Mesenchymal stem cell (in vitro differentiated cells and primary cell): ENCODE data around the gene IGSF8.

ENCODE experiments used
- DNase-seq: peaks from one replicate; pipeline ENCODE4 v3.0.0-alpha.2; 2013
- H2AFZ ChIP-seq: one replicate; pipeline ENCODE4 v1.6.1; 2013; ENCODE audit warnings: low read depth, mild to moderate bottlenecking, control low read depth, inconsistent platforms, low read length, moderate library complexity
- H2AK5ac ChIP-seq: 2 replicates; pipeline ENCODE4 v1.6.1; 2013; ENCODE audit warnings: low read length, moderate library complexity, mild to moderate bottlenecking, inconsistent platforms; ENCODE audit not compliant: severe bottlenecking
- H2BK120ac ChIP-seq: one replicate; pipeline ENCODE4 v1.6.1; 2013; ENCODE audit warnings: low read depth, mild to moderate bottlenecking, inconsistent platforms, low read length, moderate library complexity
- H2BK12ac ChIP-seq, 2 experiments: one replicate each; pipeline ENCODE4 v1.6.1; 2013; ENCODE audit warnings: inconsistent platforms in 2 of 2, low read length in 2 of 2, mild to moderate bottlenecking in 2 of 2, moderate library complexity in 2 of 2, control low read depth in 1 of 2
- H2BK15ac ChIP-seq: one replicate; pipeline ENCODE4 v1.6.1; 2013; ENCODE audit warnings: mild to moderate bottlenecking, low read depth, inconsistent platforms; ENCODE audit not compliant: poor library complexity, severe bottlenecking
- H2BK5ac ChIP-seq: 2 replicates; pipeline ENCODE4 v1.6.1; 2013; ENCODE audit warnings: low read depth, mild to moderate bottlenecking, low read length, control low read depth, inconsistent platforms; ENCODE audit not compliant: poor library complexity, severe bottlenecking
- H3K14ac ChIP-seq, 2 experiments: one replicate each; pipeline ENCODE4 v1.6.1; 2013; ENCODE audit warnings: inconsistent platforms in 2 of 2, low read length in 2 of 2, control low read depth in 1 of 2, mild to moderate bottlenecking in 1 of 2, moderate library complexity in 1 of 2
- H3K18ac ChIP-seq, 2 experiments: one replicate each; pipeline ENCODE4 v1.6.1; 2013; ENCODE audit warnings: inconsistent platforms in 2 of 2, low read length in 2 of 2, control low read depth in 1 of 2, low read depth in 1 of 2, mild to moderate bottlenecking in 1 of 2
- H3K23ac ChIP-seq, 2 experiments: one replicate each; pipeline ENCODE4 v1.6.1; 2013; ENCODE audit warnings: inconsistent platforms in 2 of 2, low read length in 2 of 2, mild to moderate bottlenecking in 2 of 2, moderate library complexity in 2 of 2, control low read depth in 1 of 2
- H3K27ac ChIP-seq: 2 replicates; pipeline ENCODE4 v1.5.1; 2013; ENCODE audit warnings: mild to moderate bottlenecking, moderate library complexity, low read length, control low read depth, inconsistent platforms; ENCODE audit not compliant: poor library complexity, severe bottlenecking
- H3K27me3 ChIP-seq, 2 experiments: 2 replicates each; pipeline versions ENCODE4 v1.6.1 to v1.7.0; 2013; ENCODE audit warnings: low read length in 2 of 2, mild to moderate bottlenecking in 2 of 2, moderate library complexity in 2 of 2, control low read depth in 1 of 2, inconsistent platforms in 1 of 2; ENCODE audit not compliant: control insufficient read depth in 1 of 2, insufficient read depth in 1 of 2
- H3K36me3 ChIP-seq, 2 experiments: 2 replicates each; pipeline versions ENCODE4 v1.6.1 to v1.7.0; 2013; ENCODE audit warnings: low read length in 2 of 2, control low read depth in 1 of 2, inconsistent platforms in 1 of 2, low read depth in 1 of 2, mild to moderate bottlenecking in 1 of 2; ENCODE audit not compliant: insufficient read depth in 2 of 2, control insufficient read depth in 1 of 2
- H3K4ac ChIP-seq, 2 experiments: one replicate each; pipeline ENCODE4 v1.6.1; 2013; ENCODE audit warnings: inconsistent platforms in 2 of 2, low read length in 2 of 2, mild to moderate bottlenecking in 2 of 2, moderate library complexity in 2 of 2, control low read depth in 1 of 2, low read depth in 1 of 2
- H3K4me1 ChIP-seq: 2 replicates; pipeline ENCODE4 v1.6.1; 2013; ENCODE audit warnings: low read depth, low read length, control low read depth; ENCODE audit not compliant: control insufficient read depth, insufficient read depth
- H3K4me2 ChIP-seq: 2 replicates; pipeline ENCODE4 v1.6.1; 2013; ENCODE audit warnings: low read length, mild to moderate bottlenecking, inconsistent platforms; ENCODE audit not compliant: poor library complexity, severe bottlenecking
- H3K4me3 ChIP-seq, 2 experiments: 2 replicates each; pipeline versions ENCODE4 v1.5.1 to v1.7.0; 2013; ENCODE audit warnings: low read length in 2 of 2, mild to moderate bottlenecking in 2 of 2, control low read depth in 1 of 2, low read depth in 1 of 2; ENCODE audit not compliant: insufficient read depth in 1 of 2
- H3K79me1 ChIP-seq: replicated peaks from 2 replicates; pipeline ENCODE4 v1.6.1; 2013; ENCODE audit warnings: mild to moderate bottlenecking, control low read depth, low read length, inconsistent platforms; ENCODE audit not compliant: poor library complexity, severe bottlenecking
- H3K9ac ChIP-seq: 2 replicates; pipeline ENCODE4 v1.7.0; 2013; ENCODE audit warnings: mild to moderate bottlenecking, low read length, moderate library complexity
- H3K9me3 ChIP-seq: 2 replicates; pipeline ENCODE4 v1.7.0; 2013; ENCODE audit warnings: mild to moderate bottlenecking, low read length; ENCODE audit not compliant: control insufficient read depth
- H4K8ac ChIP-seq: one replicate; pipeline ENCODE4 v1.6.1; 2013; ENCODE audit warnings: inconsistent platforms, mild to moderate bottlenecking, low read length, moderate library complexity
- H4K91ac ChIP-seq: one replicate; pipeline ENCODE4 v1.6.1; 2013; ENCODE audit warnings: mild to moderate bottlenecking, low read length, inconsistent platforms
- WGBS: methylation state at CpG from one replicate; pipeline ENCODE4 v1.1.7; 2013; ENCODE audit warnings: mixed read lengths; 5-methylcytosine and 5-hydroxymethylcytosine counted together

IGSF8 gene

DNA sequence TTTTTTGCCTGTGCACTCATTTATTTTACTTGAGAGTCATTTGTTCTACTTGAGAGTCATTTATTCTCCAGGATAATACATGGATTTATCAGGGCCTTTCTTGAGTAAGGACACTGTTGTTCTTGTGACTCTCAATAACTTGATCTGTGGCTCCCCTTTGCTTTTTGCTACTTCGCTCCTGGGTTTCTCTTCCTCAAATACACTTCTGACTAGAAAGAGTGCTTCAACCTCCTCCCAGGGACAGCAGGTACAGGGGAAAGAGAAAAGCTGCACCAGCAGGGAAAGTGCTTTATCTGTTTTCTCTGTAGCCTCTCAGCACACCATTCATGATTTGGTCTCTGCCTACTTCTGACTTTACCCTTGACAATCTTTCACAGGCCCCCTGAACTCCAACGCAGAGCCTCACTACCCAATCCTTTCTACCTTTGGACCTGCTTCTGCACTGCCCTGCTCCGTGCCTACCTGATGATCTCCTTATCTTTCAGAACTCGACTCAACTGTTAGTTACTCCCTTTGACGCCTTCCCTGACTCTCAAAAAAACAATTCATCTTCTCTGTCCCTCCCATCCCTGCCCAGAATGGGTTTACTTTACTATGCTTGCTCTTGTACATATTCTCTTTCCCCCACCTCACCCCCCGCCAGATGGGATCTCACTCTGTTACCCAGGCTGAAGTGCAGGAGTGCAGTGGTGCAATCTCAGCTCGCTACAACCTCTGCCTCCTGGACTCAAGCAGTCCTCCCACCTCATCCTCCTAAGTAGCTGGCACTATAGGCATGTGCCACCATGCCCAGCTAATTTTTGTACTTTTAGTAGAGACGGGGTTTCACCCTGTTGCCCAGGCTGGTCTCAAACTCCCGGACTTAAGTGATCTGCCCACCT, 51.1 kb downstream of the IGSF8 start:
- 81% methylated on average over 9 of the region's 9 CpGs for WGBS
- no peak overlapping the region for H2AK5ac ChIP-seq
- H3K27ac ChIP-seq, result no peak overlapping the region
- H3K4me2 ChIP-seq, result no peak overlapping the region
- H2AFZ ChIP-seq, result no peak overlapping the region
- H2BK5ac ChIP-seq, result no peak overlapping the region
- H2BK120ac ChIP-seq, result no peak overlapping the region
- H3K79me1 ChIP-seq, result no peaks in the 10 kb centered on the region
- DNase-seq, result no peak
- no peak overlapping the region for H3K4ac ChIP-seq
- no peaks in the 10 kb centered on the region for H3K4me1 ChIP-seq
- H3K23ac ChIP-seq, result peak overlapping the region in 1 of 2 experiments; percentile 12
- no peak overlapping the region for H4K91ac ChIP-seq
- no peak overlapping the region for H2BK15ac ChIP-seq
- no peak overlapping the region for H3K14ac ChIP-seq
- H4K8ac ChIP-seq, result no peak overlapping the region
- no peak overlapping the region for H2BK12ac ChIP-seq
- peak overlapping the region; percentile 46 for H3K9ac ChIP-seq
- no peaks in the 10 kb centered on the region for H3K36me3 ChIP-seq
- H3K9me3 ChIP-seq, result no peaks in the 10 kb centered on the region
- H3K4me3 ChIP-seq, result no peak overlapping the region
- no peak overlapping the region for H3K18ac ChIP-seq
- peaks cover 34 to 76% of the 10 kb centered on the region in 2 experiments for H3K27me3 ChIP-seq

DNA sequence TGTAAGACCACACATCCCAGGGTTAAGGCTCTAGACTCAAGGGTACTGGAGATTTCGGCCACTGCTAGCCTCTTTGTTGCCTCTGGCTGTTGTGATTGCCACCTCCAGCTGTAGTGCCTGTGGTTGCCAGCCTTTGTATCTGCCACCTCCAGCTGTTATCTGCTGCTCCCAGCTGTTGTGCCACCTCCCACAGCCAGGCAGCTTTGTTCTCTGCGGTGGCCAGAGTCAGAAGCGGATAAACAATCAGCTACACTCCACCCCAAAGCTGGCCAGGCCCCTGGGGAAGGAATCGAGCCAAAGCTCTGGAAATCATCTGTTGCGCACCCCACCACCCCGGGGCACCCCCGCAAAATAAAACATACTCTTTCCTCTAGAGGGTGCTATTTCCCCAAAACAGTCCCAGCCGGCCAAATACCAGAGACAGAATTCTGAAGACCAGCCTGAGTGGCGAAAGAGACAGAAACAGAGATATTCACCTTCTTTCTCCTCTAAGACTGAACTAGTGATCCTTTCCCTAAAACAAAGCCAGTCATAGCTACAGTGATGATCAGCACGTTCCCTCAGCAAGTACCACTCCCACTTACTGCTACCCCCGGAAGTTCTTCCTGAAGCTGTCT, 51.8 kb downstream of the IGSF8 start:
- Histone ChIP-seq H3K9ac (peak overlapping the region; percentile 46), H2BK12ac (no peak overlapping the region), H3K36me3 (no peaks in the 10 kb centered on the region), H4K91ac (no peak overlapping the region), H3K23ac (no peak overlapping the region), H3K9me3 (no peaks in the 10 kb centered on the region), H3K4me3 (no peak overlapping the region), H2BK120ac (no peak overlapping the region), H2BK5ac (no peak overlapping the region), H3K27ac (no peak overlapping the region), H3K4me2 (no peak overlapping the region), H2AK5ac (no peak overlapping the region), H3K79me1 (no peaks in the 10 kb centered on the region), H3K18ac (no peak overlapping the region), H3K4me1 (no peaks in the 10 kb centered on the region), H3K4ac (no peak overlapping the region), H2BK15ac (no peak overlapping the region), H3K27me3 (peaks cover 27 to 70% of the 10 kb centered on the region in 2 experiments), H3K14ac (no peak overlapping the region), H2AFZ (no peak overlapping the region), H4K8ac (no peak overlapping the region)
- peak; percentile 35 for DNase-seq
- 6% methylated on average over 10 of the region's 11 CpGs for WGBS

DNA sequence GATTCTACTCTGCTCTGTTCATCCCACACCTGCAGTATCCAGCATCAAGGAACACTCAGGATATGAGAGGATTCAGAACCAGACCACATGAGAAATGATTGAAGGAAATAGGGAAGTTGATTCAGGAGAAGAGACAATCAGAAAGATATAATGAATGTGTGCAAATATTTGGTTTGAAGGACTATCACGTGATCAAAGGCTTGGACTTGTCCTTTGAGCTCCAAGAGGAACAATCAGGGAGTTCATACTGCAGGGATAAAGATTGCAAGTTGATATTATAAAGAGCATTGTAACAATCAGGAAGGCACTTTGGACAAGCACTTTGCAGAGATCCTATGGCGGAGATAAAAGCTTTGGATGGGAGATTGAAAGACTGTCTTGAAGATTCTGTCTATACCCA, 52.8 kb downstream of the IGSF8 start:
- H3K9ac ChIP-seq, result no peak overlapping the region
- DNase-seq, result no peak
- no peak overlapping the region for H2BK5ac ChIP-seq
- peaks cover 22 to 70% of the 10 kb centered on the region in 2 experiments for H3K27me3 ChIP-seq
- H3K23ac ChIP-seq, result no peak overlapping the region
- H3K4me1 ChIP-seq, result no peaks in the 10 kb centered on the region
- H3K4me2 ChIP-seq, result no peak overlapping the region
- H3K79me1 ChIP-seq, result no peaks in the 10 kb centered on the region
- H2BK15ac ChIP-seq, result no peak overlapping the region
- H2AFZ ChIP-seq, result no peak overlapping the region
- no peak overlapping the region for H3K4me3 ChIP-seq
- WGBS, result 40% methylated on average over 1 of the region's 2 CpGs
- no peaks in the 10 kb centered on the region for H3K9me3 ChIP-seq
- H3K4ac ChIP-seq, result no peak overlapping the region
- H3K14ac ChIP-seq, result no peak overlapping the region
- H3K18ac ChIP-seq, result no peak overlapping the region
- no peak overlapping the region for H2BK120ac ChIP-seq
- no peak overlapping the region for H3K27ac ChIP-seq
- no peak overlapping the region for H4K8ac ChIP-seq
- H2BK12ac ChIP-seq, result no peak overlapping the region
- no peak overlapping the region for H4K91ac ChIP-seq
- H3K36me3 ChIP-seq, result no peaks in the 10 kb centered on the region
- H2AK5ac ChIP-seq, result no peak overlapping the region

DNA sequence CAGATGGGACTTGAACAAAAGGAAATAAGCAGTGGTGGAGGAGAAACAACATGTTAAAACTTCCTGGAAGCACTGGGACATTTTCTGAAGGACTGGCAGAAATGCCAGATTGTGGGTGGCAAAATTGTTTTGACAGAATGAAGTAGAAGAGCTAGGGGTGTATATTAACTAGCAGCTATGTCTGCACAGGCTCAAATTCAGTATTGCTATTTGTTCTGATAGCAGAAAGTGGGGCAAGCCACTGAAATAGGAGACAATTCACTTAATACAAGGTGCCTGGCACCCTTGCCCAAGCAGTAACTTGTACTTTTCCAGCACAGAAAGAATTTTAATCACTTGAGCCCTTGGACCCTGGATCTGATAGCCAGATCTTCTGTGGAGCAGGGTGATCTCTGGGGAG, 54.9 kb downstream of the IGSF8 start:
- Histone ChIP-seq H2BK15ac (no peak overlapping the region), H2BK5ac (no peak overlapping the region), H3K4me1 (no peaks in the 10 kb centered on the region), H3K27ac (no peak overlapping the region), H2AK5ac (no peak overlapping the region), H2BK12ac (no peak overlapping the region), H2BK120ac (no peak overlapping the region), H3K4ac (no peak overlapping the region), H3K36me3 (no peaks in the 10 kb centered on the region), H3K4me3 (no peak overlapping the region), H2AFZ (no peak overlapping the region), H3K9ac (no peak overlapping the region), H3K79me1 (no peaks in the 10 kb centered on the region), H3K4me2 (no peak overlapping the region), H3K9me3 (no peaks in the 10 kb centered on the region), H3K18ac (no peak overlapping the region), H3K27me3 (peaks cover 22 to 74% of the 10 kb centered on the region in 2 experiments), H3K23ac (no peak overlapping the region), H3K14ac (no peak overlapping the region), H4K91ac (no peak overlapping the region), H4K8ac (no peak overlapping the region)
- DNase-seq, result no peak
